NCI-H524 (cell line): ENCODE results near the gene LEFTY1.
A peak's percentile ranks its signal among the peaks of the same experiment; 100 is the strongest.
"Not testable (repeated sequence)": the region's sequence is repeated elsewhere in the genome, so short reads cannot be mapped to it uniquely, and the experiment has no call there.

Experiments
- DNase-seq, 2 experiments: peaks; one replicate each; lab custom pipeline; 2025; lab: John Stamatoyannopoulos, UW

LEFTY1 gene

GRCh38 chr1:225888898-225889601 lies at the start of gene LEFTY1:
LEFTY1 (minus strand) TSS chr1:225889146; CDS start chr1:225889066, 80 bp downstream.
- DNase-seq, result no peak

GRCh38 chr1:225937048-225937968 lies 48.4 kb upstream of the LEFTY1 start:
- no peak for DNase-seq

GRCh38 chr1:225936523-225936922 lies 47.6 kb upstream of the LEFTY1 start:
- no peak for DNase-seq

- DNase-seq, result not testable (repeated sequence)
Observed at GRCh38 chr1:225936086-225936485, 47.1 kb upstream of the LEFTY1 start.

- no peak for DNase-seq
Observed at GRCh38 chr1:225934711-225935110, 45.8 kb upstream of the LEFTY1 start.

GRCh38 chr1:225933072-225933471 lies 44.1 kb upstream of the LEFTY1 start:
- no peak for DNase-seq

GRCh38 chr1:225931270-225932136 lies 42.6 kb upstream of the LEFTY1 start:
- no peak for DNase-seq

- no peak for DNase-seq
Observed at GRCh38 chr1:225930566-225930965, 41.6 kb upstream of the LEFTY1 start.

GRCh38 chr1:225929462-225929861 lies 40.5 kb upstream of the LEFTY1 start:
- DNase-seq, result not testable (repeated sequence)

GRCh38 chr1:225928186-225929175 lies 39.5 kb upstream of the LEFTY1 start:
- DNase-seq, result peak; percentile 4 to 56

- DNase-seq, result no peak
Observed at GRCh38 chr1:225926551-225927113, 37.7 kb upstream of the LEFTY1 start.

GRCh38 chr1:225923692-225924555 lies 35.0 kb upstream of the LEFTY1 start, which contains the start of gene PYCR2:
PYCR2 (minus strand) TSS chr1:225924250; CDS start chr1:225924110, 140 bp downstream.
- DNase-seq, result peak; percentile 82 to 95

- no peak for DNase-seq
Observed at GRCh38 chr1:225923381-225923691, 34.4 kb upstream of the LEFTY1 start.

- DNase-seq, result no peak
Observed at GRCh38 chr1:225921734-225922709, 33.1 kb upstream of the LEFTY1 start.

- no peak for DNase-seq
Observed at GRCh38 chr1:225919906-225920305, 31.0 kb upstream of the LEFTY1 start.

GRCh38 chr1:225918280-225918679 lies 29.3 kb upstream of the LEFTY1 start:
- no peak for DNase-seq

GRCh38 chr1:225917536-225917935 lies 28.6 kb upstream of the LEFTY1 start:
- DNase-seq, result no peak

GRCh38 chr1:225917101-225917500 lies 28.2 kb upstream of the LEFTY1 start:
- DNase-seq, result no peak
